Parathyroid adenoma (tissue), 2 donors: ENCODE data around the gene CPM.

Source experiments
- H2AFZ ChIP-seq: fragments of 300-600 bp; sonication (generic); one replicate; pipeline ENCODE4 v1.7.0; 2017; ENCODE audit warnings: antibody characterized with exemption, mild to moderate bottlenecking
- H3K27ac ChIP-seq: fragments of 300-600 bp; sonication (generic); one replicate; pipeline ENCODE4 v1.7.0; 2017
- H3K27me3 ChIP-seq: fragments of 300-600 bp; sonication (generic); one replicate; pipeline ENCODE4 v1.7.0; 2017; ENCODE audit warnings: low read length; ENCODE audit not compliant: control insufficient read depth, insufficient read depth
- H3K36me3 ChIP-seq: fragments of 300-600 bp; sonication (generic); one replicate; pipeline ENCODE4 v1.7.0; 2017; ENCODE audit warnings: low read length; ENCODE audit not compliant: control insufficient read depth, insufficient read depth
- H3K4me1 ChIP-seq: fragments of 300-600 bp; sonication (generic); one replicate; pipeline ENCODE4 v1.7.0; 2017; ENCODE audit warnings: control low read depth
- H3K4me2 ChIP-seq: fragments of 300-600 bp; sonication (generic); one replicate; pipeline ENCODE4 v1.7.0; 2017; ENCODE audit warnings: low read length
- H3K4me3 ChIP-seq: fragments of 300-600 bp; sonication (generic); one replicate; pipeline ENCODE4 v1.7.0; 2017; ENCODE audit warnings: low read depth, low read length
- H3K79me2 ChIP-seq: fragments of 300-600 bp; sonication (generic); one replicate; pipeline ENCODE4 v1.7.0; 2017; ENCODE audit warnings: control low read depth
- H3K9ac ChIP-seq: fragments of 300-600 bp; sonication (generic); one replicate; pipeline ENCODE4 v1.7.0; 2017; ENCODE audit warnings: mild to moderate bottlenecking
- H3K9me3 ChIP-seq: fragments of 300-600 bp; sonication (generic); one replicate; pipeline ENCODE4 v1.7.0; 2017; ENCODE audit warnings: low read length; ENCODE audit not compliant: control insufficient read depth
- CTCF ChIP-seq: fragments of 300-600 bp; sonication (generic); IDR thresholded peaks from one replicate; pipeline ENCODE4 v1.7.0; 2017; ENCODE audit warnings: antibody characterized with exemption, mild to moderate bottlenecking
- donor health status: primary hyperparathyroidism.

The CPM gene

GRCh38 chr12:68846811-68847210, 86.2 kb downstream of the CPM start:
- Histone ChIP-seq H2AFZ (no peak overlapping the region), H3K4me3 (no peak overlapping the region), H3K9ac (no peak overlapping the region), H3K79me2 (no peaks in the 10 kb centered on the region), H3K27me3 (no peaks in the 10 kb centered on the region), H3K9me3 (no peaks in the 10 kb centered on the region), H3K27ac (no peak overlapping the region), H3K4me2 (no peak overlapping the region), H3K36me3 (no peaks in the 10 kb centered on the region), H3K4me1 (no peaks in the 10 kb centered on the region)
- TF ChIP-seq CTCF: no peak

GRCh38 chr12:68844788-68845695, 87.9 kb downstream of the CPM start:
- Histone ChIP-seq H2AFZ (no peak overlapping the region), H3K9ac (no peak overlapping the region), H3K9me3 (no peaks in the 10 kb centered on the region), H3K27ac (no peak overlapping the region), H3K4me3 (no peak overlapping the region), H3K79me2 (no peaks in the 10 kb centered on the region), H3K27me3 (no peaks in the 10 kb centered on the region), H3K4me1 (no peaks in the 10 kb centered on the region), H3K4me2 (no peak overlapping the region), H3K36me3 (no peaks in the 10 kb centered on the region)
- no peak for TF ChIP-seq CTCF

GRCh38 chr12:68844318-68844745, 88.6 kb downstream of the CPM start:
- no peaks in the 10 kb centered on the region for H3K79me2 ChIP-seq
- H3K4me1 ChIP-seq: no peaks in the 10 kb centered on the region
- H3K9ac ChIP-seq: no peak overlapping the region
- no peak overlapping the region for H3K4me2 ChIP-seq
- no peaks in the 10 kb centered on the region for H3K27me3 ChIP-seq
- no peaks in the 10 kb centered on the region for H3K9me3 ChIP-seq
- H3K36me3 ChIP-seq: no peaks in the 10 kb centered on the region
- no peak overlapping the region for H3K27ac ChIP-seq
- no peak overlapping the region for H3K4me3 ChIP-seq
- no peak overlapping the region for H2AFZ ChIP-seq
- TF ChIP-seq CTCF: no peak

GRCh38 chr12:68842784-68843567, 90.0 kb downstream of the CPM start:
- no peak overlapping the region for H3K4me2 ChIP-seq
- H3K79me2 ChIP-seq: no peaks in the 10 kb centered on the region
- H3K9ac ChIP-seq: no peak overlapping the region
- no peak overlapping the region for H2AFZ ChIP-seq
- no peaks in the 10 kb centered on the region for H3K27me3 ChIP-seq
- H3K27ac ChIP-seq: no peak overlapping the region
- H3K36me3 ChIP-seq: no peaks in the 10 kb centered on the region
- no peaks in the 10 kb centered on the region for H3K9me3 ChIP-seq
- no peak overlapping the region for H3K4me3 ChIP-seq
- H3K4me1 ChIP-seq: no peaks in the 10 kb centered on the region
- no peak for TF ChIP-seq CTCF
